ENCODE results near the gene OR5P2.
"Not testable (repeated sequence)": the region's sequence is repeated elsewhere in the genome, so short reads cannot be mapped to it uniquely, and the experiment has no call there.

OR5P2 gene

DNA sequence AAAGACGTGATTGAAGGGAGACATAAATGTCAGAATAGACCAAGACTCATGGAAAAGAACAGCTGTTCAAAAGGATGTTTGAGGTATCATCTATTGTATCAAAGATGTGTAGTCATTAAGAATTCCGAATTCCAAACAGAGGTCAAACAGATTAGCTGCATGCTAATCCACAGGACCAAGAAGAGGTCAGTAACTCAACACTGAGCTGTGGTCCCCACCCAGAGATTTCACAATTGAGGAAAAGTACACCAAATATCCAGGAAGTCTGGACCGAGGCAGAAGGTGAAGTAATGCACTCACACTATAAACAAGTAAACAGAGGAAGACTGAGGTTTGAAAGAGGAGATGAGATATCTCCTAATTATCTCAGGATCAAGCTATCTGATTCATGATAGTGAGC is 29.6 kb upstream of the OR5P2 start:
- no peak overlapping the region for H3K4me3 ChIP-seq (ENCODE audit: low read length)
- no peak for DNase-seq (ENCODE audit: low read depth)
- TF ChIP-seq, protein P1, sequence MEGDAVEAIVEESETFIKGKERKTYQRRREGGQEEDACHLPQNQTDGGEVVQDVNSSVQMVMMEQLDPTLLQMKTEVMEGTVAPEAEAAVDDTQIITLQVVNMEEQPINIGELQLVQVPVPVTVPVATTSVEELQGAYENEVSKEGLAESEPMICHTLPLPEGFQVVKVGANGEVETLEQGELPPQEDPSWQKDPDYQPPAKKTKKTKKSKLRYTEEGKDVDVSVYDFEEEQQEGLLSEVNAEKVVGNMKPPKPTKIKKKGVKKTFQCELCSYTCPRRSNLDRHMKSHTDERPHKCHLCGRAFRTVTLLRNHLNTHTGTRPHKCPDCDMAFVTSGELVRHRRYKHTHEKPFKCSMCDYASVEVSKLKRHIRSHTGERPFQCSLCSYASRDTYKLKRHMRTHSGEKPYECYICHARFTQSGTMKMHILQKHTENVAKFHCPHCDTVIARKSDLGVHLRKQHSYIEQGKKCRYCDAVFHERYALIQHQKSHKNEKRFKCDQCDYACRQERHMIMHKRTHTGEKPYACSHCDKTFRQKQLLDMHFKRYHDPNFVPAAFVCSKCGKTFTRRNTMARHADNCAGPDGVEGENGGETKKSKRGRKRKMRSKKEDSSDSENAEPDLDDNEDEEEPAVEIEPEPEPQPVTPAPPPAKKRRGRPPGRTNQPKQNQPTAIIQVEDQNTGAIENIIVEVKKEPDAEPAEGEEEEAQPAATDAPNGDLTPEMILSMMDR (conservative IDR thresholded peaks at IDR 0.05; ENCODE audit: low read length): no peak

DNA sequence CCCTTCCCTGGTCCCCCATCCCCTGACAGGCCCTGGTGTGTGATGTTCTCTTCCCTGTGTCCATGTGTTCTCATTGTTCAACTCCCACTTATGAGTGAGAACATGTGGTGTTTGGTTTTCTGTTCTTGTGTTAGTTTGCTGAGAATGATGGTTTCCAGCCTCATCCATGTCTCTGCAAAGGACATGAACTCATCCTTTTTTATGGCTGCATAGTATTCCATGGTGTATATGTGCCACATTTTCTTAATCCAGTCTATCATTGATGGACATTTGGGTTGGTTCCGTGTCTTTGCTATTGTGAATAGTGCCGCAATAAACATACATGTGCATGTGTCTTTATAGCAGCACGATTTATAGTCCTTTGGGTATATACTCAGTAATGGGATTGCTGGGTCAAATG is 23.7 kb upstream of the OR5P2 start:
- DNase-seq (ENCODE audit: low read depth); H3K4me3 ChIP-seq (ENCODE audit: low read length): not testable (repeated sequence)

DNA sequence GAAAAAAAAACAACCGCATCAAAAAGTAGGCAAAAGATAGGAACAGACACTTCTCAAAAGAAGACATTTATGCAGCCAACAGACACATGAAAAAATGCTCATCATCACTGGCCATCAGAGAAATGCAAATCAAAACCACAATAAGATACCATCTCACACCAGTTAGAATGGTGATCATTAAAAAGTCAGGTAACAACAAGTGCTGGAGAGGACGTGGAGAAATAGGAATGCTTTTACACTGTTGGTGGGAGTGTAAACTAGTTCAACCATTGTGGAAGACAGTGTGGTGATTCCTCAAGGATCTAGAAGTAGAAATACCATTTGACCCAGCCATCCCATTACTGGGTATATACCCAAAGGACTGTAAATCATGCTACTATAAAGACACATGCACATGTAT is 18.2 kb upstream of the OR5P2 start:
- H3K4me3 ChIP-seq (ENCODE audit: low read length); DNase-seq (ENCODE audit: low read depth): not testable (repeated sequence)

DNA sequence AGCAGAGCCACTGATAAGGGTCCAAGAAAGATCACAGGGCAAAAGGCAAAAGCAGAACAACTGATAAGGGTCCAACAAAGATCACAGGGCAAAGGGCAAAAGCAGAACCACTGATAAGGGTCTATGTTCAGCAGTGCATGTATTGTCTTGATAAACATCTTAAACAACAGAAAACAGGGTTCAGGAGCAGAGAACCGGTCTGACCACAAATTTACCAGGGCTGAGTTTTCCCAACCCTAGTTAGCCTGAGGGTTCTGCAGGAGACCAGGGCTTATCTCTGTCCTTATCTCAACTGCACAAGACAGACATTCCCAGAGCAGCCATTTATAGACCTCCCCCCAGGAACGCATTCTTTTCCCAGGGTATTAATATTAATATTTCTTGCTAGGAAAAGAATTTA is 13.6 kb upstream of the OR5P2 start:
- DNase-seq (ENCODE audit: low read depth): not testable (repeated sequence)

GRCh38 chr11:7793233-7793632 is 3.5 kb downstream of the OR5P2 start:
- no peak for DNase-seq (ENCODE audit: low read depth)
- TF ChIP-seq, protein P1 (conservative IDR thresholded peaks at IDR 0.05; ENCODE audit: low read length): no peak
- no peak overlapping the region for H3K4me3 ChIP-seq (ENCODE audit: low read length)

More for the DNA sequence above, 13.6 kb upstream of the OR5P2 start:
- not testable (repeated sequence) for H3K4me3 ChIP-seq (ENCODE audit: low read length)

DNA sequence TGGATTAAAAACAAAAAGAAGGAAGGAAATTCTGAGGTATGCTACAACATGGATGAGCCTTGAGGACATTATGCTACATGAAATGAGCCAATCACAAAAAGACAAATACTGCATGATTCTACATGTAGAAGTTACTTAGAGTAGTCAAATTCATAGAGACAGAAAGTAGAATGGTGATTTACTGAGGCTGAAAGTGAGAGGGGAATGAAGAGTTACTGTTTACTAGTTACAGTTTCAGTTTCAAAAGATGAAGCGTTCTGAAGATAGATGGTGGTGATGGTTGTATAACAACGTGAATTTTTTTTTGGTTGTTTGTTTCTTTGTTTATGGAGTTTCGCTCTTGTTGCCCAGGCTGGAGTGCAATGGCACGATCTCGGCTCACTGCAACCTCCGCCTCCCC is 9.5 kb downstream of the OR5P2 start:
- TF ChIP-seq, protein P1 (conservative IDR thresholded peaks at IDR 0.05; ENCODE audit: low read length): no peak
- no peak overlapping the region for H3K4me3 ChIP-seq (ENCODE audit: low read length)
- no peak for DNase-seq (ENCODE audit: low read depth)

GRCh38 chr11:7775689-7776088 is 21.1 kb downstream of the OR5P2 start:
- no peak for DNase-seq (ENCODE audit: low read depth)
- H3K4me3 ChIP-seq (ENCODE audit: low read length): no peak overlapping the region
- TF ChIP-seq, protein P1 (conservative IDR thresholded peaks at IDR 0.05; ENCODE audit: low read length): no peak

GRCh38 chr11:7764301-7764700 is 32.4 kb downstream of the OR5P2 start:
- not testable (repeated sequence) for H3K4me3 ChIP-seq (ENCODE audit: low read length); DNase-seq (ENCODE audit: low read depth)

- TF ChIP-seq, protein P1 (conservative IDR thresholded peaks at IDR 0.05; ENCODE audit: low read length): no peak
- no peak overlapping the region for H3K4me3 ChIP-seq (ENCODE audit: low read length)
- DNase-seq (ENCODE audit: low read depth): no peak
Measured at GRCh38 chr11:7759010-7759409, 37.7 kb downstream of the OR5P2 start.

Measured in AG10803 (cell line).